Measurements from ENCODE around the gene PPP2R2C. TPM values are rescaled to one million over a fixed set of nuclear protein-coding genes. Genes with fewer than 3 reads are reported as not detected.

Gene PPP2R2C
- total RNA-seq, 2 donors from 2014 or later, result 0.66 to 0.78 TPM

DNA sequence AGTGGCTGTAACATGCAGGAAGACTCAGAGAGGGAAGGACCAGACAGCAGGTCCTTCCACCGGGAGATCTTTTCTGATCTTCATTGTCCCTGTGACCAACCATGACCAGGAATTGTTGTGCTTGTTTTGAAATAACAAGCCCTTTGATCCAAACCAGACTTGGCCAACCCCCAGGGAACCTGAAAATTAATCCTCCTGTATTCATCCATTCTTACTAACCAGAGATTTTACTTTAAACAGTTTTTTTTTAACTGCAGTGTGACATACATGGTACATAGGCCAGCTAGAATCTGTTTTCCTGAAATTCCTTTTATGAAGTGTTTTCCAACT lies 198.8 kb downstream of the PPP2R2C start:
- peaks cover 59% of the 10 kb centered on the region for H3K4me1 ChIP-seq
- H3K36me3 ChIP-seq (replicated peaks in 1 of 2; ENCODE audit: insufficient read depth in 1 of 2, low read depth in 2 of 2), result no peaks in the 10 kb centered on the region
- no peaks in the 10 kb centered on the region for H3K9me3 ChIP-seq
- no peak for DNase-seq
- no peak for ATAC-seq
- H3K27ac ChIP-seq, result no peak overlapping the region
- TF ChIP-seq, protein P1, sequence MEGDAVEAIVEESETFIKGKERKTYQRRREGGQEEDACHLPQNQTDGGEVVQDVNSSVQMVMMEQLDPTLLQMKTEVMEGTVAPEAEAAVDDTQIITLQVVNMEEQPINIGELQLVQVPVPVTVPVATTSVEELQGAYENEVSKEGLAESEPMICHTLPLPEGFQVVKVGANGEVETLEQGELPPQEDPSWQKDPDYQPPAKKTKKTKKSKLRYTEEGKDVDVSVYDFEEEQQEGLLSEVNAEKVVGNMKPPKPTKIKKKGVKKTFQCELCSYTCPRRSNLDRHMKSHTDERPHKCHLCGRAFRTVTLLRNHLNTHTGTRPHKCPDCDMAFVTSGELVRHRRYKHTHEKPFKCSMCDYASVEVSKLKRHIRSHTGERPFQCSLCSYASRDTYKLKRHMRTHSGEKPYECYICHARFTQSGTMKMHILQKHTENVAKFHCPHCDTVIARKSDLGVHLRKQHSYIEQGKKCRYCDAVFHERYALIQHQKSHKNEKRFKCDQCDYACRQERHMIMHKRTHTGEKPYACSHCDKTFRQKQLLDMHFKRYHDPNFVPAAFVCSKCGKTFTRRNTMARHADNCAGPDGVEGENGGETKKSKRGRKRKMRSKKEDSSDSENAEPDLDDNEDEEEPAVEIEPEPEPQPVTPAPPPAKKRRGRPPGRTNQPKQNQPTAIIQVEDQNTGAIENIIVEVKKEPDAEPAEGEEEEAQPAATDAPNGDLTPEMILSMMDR (IDR thresholded peaks at IDR 0.05), result no peak
- TF ChIP-seq POLR2A (IDR thresholded peaks at IDR 0.05), result no peak
- intact Hi-C loops (cut with DNase I), result no loop called here
- no peak overlapping the region for H3K4me3 ChIP-seq
- WGBS, 2 donors, result 60 to 77% methylated on average over 1 of the region's 1 CpG
- H3K27me3 ChIP-seq, result no peaks in the 10 kb centered on the region

DNA sequence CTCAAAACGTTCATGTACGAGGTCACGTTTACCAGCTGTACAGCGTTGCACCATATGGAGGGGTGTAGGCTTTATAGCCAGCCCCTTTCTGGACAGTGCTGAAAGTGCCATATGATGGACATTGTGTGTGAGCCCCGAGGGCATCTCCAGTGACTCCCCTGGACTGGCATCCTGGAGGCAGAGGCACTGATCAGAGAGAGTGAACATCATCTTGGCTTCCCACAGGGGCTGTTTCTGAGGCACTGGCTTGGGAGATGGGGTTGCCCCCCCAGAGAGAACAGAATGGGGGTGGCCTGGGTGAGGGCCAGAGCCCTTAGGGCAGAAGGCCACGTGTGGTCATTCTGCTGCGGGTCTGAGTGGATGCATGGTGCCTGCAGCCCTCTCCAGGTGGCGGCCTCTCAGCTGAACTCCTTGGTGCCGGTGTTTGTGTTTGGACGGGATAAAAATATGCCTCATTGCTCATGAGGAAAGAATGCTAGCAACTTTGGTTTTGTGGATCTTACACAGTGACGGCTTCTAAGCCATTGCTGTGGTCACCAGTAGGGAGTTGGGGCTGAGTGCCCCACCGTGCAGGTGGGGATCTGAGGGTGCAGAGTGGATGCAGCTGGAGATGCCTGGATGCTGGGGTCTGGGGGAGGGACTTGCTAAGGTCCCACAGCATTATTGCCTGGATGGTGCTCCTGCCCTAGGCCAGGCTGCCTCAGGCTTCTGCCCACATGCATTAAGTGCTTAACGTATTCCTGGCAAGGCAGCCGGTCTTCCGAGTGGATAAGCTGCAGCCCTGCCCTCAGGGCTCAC lies 199.4 kb downstream of the PPP2R2C start:
- WGBS, 2 donors, result 57 to 67% methylated on average over 15 of the region's 15 CpGs

DNA sequence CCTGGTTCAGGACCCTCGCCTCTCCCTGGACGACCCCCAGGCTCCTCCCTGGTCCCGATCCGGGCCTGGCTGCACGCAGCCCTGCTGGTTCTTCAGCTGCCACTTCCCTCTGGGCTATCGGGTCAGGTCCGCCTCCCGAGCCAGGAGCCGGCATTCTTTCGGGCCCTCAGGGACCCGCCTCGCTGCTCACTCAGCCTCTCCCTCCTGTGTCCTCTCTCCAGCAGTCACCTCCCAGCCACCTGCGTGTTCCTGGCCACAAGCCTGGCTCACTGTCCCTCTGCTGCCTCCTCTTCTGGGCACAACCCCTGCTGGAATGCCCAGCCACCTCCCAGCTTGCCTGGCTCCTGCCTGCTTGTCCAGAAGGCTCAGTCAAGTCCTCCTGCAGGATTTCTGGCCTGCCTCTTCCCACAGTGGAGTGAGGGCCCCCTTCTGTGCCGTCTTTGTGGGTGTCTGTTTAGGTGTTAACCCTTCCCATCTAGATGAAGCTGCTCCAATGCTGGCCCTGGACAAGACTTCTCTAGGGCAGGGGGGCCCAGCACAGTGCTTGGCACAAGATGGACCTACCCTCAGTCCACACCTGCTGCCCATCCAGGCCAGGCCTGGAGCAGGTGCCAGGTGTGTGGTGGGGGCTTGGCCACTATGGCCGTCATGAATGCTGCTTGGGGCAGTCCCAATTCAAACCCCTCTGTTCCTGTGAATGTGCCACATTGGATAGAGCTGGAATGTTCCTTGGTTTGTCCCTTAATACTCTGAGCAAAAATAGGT lies 200.5 kb downstream of the PPP2R2C start:
- TF ChIP-seq POLR2A (IDR thresholded peaks at IDR 0.05), result peak in 1 of 3 donors; percentile 17
- TF ChIP-seq, protein P1 (IDR thresholded peaks at IDR 0.05), result no peak
- ATAC-seq (no peak), DNase-seq (peak; percentile 49 to 75 (median 56))
- peaks cover 43% of the 10 kb centered on the region for H3K4me1 ChIP-seq
- H3K27me3 ChIP-seq, result no peaks in the 10 kb centered on the region
- no peak overlapping the region for H3K4me3 ChIP-seq
- H3K9me3 ChIP-seq, result no peaks in the 10 kb centered on the region
- intact Hi-C loops (cut with DNase I), result no loop called here
- H3K27ac ChIP-seq, result peak overlapping the region in 3 of 4 donors; percentile 13 to 38 (median 35)
- no peaks in the 10 kb centered on the region for H3K36me3 ChIP-seq (replicated peaks in 1 of 2; ENCODE audit: insufficient read depth in 1 of 2, low read depth in 2 of 2)
- 26 to 34% methylated on average over 14 to 15 of the region's 15 CpGs for WGBS, 2 donors

More for the DNA sequence above, 199.4 kb downstream of the PPP2R2C start:
- Histone ChIP-seq H3K9me3 (no peaks in the 10 kb centered on the region), H3K4me1 (peaks cover 54% of the 10 kb centered on the region), H3K27me3 (no peaks in the 10 kb centered on the region), H3K36me3 (replicated peaks in 1 of 2; ENCODE audit: insufficient read depth in 1 of 2, low read depth in 2 of 2) (no peaks in the 10 kb centered on the region), H3K4me3 (no peak overlapping the region), H3K27ac (no peak overlapping the region)
- TF ChIP-seq POLR2A (IDR thresholded peaks at IDR 0.05), result no peak
- TF ChIP-seq, protein P1 (IDR thresholded peaks at IDR 0.05), result no peak
- DNase-seq (peak in 1 of 4 donors; percentile 41), ATAC-seq (no peak)
- intact Hi-C loops (cut with DNase I), result no loop called here

DNA sequence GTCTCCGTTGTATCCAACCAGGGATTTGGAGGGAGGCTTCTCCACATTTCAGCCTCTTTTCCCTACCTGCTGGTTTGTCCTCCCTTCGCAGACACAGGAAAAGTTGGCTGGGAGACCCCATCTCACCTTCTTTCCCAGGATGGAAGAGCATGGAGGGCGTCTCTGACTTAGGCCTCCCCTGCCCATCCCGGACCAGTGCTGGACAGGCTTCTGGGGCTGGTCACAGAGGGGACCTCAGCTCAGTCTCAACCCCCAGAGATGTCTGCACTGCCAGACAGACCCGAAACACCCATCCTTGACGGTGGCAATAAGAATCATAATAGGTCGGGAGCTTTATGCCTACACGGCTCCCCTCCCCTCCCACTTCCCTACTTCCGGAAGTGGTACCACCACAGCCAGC lies 201.2 kb downstream of the PPP2R2C start:
- 67 to 70% methylated on average over 9 of the region's 9 CpGs for WGBS, 2 donors
- TF ChIP-seq, protein P1 (IDR thresholded peaks at IDR 0.05), result no peak
- TF ChIP-seq POLR2A (IDR thresholded peaks at IDR 0.05), result no peak
- no peaks in the 10 kb centered on the region for H3K27me3 ChIP-seq
- H3K4me1 ChIP-seq, result peaks cover 43% of the 10 kb centered on the region
- intact Hi-C loops (cut with DNase I), result no loop called here
- H3K4me3 ChIP-seq, result no peak overlapping the region
- H3K27ac ChIP-seq, result peak overlapping the region in 2 of 4 donors; percentile 13 to 38
- DNase-seq, result no peak
- no peak for ATAC-seq
- no peaks in the 10 kb centered on the region for H3K36me3 ChIP-seq (replicated peaks in 1 of 2; ENCODE audit: insufficient read depth in 1 of 2, low read depth in 2 of 2)
- no peaks in the 10 kb centered on the region for H3K9me3 ChIP-seq

All from body of pancreas (tissue), 4 donors.